GM21526 (cell line): ENCODE data around the gene MYO19.
A peak's percentile ranks its signal among the peaks of the same experiment; 100 is the strongest.

Experiments
- ATAC-seq: cut with Tn5 transposase; IDR thresholded peaks from one replicate; pipeline ENCODE4 v1.9.1; 2021; ENCODE audit warnings: moderate library complexity; ENCODE audit not compliant: unreplicated experiment, low FRiP score

The MYO19 gene

GRCh38 chr17:36534840-36535668 lies at the start of gene MYO19, which contains the start of gene PIGW:
Gene MYO19, minus strand, starts transcription at chr17:36534868. Its CDS starts 2,330 bp downstream, at chr17:36532538.
Gene PIGW, plus strand, starts transcription at chr17:36534987. Its CDS starts 2,115 bp downstream, at chr17:36537102.
- ATAC-seq = peak; percentile 47

DNA sequence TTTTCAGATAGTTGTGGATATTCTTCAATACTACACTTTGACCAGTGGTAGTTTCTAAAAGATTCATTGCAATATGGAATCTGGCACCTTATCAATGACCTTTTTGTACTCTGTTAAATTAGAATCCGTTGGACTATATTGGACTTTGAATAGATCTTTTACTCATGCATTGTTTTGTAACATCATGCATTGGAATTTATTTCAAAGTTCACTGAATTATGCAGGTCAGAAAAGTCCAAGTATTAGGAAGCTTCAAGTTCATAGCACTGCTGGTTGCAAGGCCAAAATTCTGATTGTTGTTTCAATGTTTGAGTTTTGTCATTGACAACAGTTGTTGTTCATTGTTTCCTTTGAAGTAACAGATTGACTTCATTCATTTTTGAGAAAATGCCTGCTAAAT lies 49.1 kb upstream of the MYO19 start:
- no peak for ATAC-seq

- ATAC-seq = no peak
Measured at GRCh38 chr17:36578671-36579070, 44.0 kb upstream of the MYO19 start.

DNA sequence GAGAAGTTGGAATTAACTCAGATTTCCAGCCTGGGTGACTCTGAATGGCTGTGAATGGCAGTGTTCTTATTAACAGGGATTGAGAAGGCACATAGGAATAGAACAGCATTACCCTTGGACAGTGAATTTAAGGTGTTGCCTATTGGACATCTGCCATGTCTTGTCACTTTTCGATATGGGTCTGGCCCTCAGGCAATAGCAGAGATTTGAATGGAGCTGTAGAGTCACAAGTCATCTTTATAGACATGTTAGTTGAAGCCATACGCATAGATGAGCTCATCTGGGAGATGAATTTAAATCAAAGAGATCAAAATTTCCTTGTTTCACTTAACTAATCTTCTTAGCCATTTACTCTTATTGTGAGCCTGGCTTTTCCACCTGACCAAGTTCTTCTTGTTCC lies 42.1 kb upstream of the MYO19 start:
- ATAC-seq = no peak

GRCh38 chr17:36575028-36575427 lies 40.4 kb upstream of the MYO19 start:
- no peak for ATAC-seq

DNA sequence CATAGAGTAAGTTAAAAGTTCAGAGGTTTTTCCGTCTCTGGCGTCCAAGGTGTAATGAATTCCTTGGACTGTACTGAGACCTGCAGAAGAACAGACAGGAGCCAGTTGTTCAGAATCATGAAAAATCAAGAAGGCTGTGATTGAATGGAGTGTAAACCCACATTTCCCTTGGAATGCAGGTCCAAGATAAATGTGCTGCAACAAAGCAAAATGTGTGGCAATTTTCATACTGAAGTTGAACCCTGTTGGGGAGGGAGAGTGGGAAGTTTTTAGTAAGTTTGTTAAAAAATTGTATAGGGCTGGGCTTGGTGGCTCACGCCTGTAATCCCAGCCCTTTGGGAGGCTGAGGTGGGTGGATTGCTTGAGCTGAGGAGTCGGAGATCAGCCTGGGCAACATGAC lies 31.4 kb upstream of the MYO19 start:
- no peak for ATAC-seq

DNA sequence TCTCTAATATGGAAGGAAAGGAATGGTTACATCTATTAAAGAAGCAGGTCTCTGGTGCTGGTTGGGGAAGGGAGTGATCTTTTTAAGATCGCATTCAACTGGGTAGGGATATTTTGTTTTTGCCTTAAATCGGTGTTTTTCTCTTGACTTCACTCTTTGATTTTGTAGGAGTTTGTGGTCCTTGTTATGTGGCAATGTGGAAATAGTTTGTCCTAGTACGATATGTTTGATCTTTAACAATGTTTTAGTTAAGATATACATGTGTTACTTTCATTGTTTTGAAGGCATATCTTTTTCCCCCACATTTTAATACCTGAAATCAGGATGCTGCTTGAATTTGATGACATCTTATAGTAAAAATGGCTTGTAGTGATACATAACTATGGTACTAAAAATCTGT lies 18.8 kb upstream of the MYO19 start:
- no peak for ATAC-seq

GRCh38 chr17:36550491-36551417 lies 16.1 kb upstream of the MYO19 start:
- ATAC-seq = no peak

- no peak for ATAC-seq
Measured at GRCh38 chr17:36547776-36548175, 13.1 kb upstream of the MYO19 start.

GRCh38 chr17:36546418-36547093 lies 11.9 kb upstream of the MYO19 start:
- no peak for ATAC-seq

DNA sequence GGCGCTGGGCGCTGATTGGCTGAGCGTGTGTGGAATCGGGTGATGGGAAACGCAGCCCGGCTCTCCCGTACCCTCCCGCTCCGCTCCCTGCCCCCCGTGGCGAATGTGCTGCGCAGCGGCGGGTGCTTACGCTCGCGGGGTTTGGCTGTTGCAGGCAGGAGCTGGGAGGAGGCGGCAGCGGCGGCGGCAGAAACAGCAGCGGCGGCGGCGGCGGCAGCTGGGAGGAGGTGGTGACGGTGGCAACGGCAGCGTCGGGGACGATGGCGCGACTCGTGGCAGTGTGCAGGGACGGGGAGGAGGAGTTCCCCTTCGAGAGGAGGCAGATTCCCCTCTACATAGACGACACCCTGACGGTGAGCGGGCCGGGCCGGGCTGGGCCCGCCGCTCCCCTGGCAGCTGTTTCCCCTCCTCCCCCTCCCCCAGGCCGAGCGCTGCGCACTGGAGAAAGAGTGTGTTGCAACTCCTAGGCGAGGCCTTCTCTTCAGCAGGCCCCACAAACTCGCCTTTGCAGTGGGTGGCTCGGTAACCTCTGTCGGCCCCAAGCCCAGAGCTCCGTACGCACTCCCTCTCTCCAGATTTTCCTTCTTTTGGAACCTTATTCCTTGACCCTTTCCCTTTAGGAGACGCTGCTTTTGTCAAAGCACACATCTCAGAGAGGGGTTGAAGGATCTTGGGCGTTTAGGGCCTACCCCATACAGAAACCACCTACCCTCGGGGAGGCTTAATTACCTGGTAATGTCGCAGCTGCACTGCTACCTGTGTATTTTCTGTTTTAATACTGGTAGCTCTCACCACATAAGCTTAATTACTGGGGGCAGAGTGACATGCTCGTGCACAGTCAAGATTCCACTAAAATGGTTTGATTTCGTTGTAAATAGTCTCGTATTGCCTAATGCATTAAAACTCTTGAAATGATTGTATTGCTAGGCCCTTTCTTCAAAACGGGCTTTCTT lies 11.1 kb upstream of the MYO19 start:
- ATAC-seq = peak; percentile 55

- no peak for ATAC-seq
Measured at GRCh38 chr17:36545077-36545464, 10.4 kb upstream of the MYO19 start.

DNA sequence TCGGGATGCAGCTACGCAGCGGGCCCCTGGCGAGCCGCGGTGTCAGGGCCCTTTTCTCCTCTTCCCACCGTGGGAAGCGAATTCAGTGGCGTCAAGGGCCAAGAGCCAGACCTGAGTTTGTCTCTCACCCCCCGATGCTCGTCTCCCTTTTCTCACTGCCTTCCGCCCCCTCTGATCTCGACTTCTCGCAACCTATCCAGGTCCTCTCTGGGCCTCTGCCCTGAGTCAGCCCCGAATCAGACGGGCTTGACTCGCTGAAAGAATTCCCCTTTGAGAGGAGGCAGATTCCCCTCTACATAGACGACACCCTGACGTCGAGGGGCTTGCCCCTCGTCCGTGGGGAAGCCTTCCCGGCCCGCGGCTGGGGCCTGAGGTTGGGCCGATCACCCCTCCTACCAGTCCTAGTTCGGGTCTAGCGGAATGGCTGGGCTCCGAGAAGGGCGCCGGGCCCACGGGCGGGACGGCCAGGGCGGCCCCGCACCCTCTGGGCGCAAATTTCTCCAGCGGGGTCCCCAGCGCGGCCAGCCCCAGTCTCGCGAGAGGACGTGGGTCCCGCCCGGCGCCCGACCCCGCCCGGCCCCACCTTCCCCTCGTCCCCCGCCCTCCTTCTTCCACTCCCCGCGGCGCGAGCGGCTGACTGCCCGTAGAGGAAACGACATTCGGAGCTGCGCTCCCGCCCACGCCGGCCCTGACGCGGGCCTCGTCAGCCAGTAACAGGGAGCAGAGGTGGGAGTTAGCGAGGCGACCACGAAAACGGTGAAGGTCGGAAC lies 9.8 kb upstream of the MYO19 start, which contains the start of gene GGNBP2:
Gene GGNBP2, plus strand, starts transcription at position 613 of the 770 bp plus-strand sequence. CDS start 806 bp downstream, outside the sequence.
- peak; percentile 47 for ATAC-seq

DNA sequence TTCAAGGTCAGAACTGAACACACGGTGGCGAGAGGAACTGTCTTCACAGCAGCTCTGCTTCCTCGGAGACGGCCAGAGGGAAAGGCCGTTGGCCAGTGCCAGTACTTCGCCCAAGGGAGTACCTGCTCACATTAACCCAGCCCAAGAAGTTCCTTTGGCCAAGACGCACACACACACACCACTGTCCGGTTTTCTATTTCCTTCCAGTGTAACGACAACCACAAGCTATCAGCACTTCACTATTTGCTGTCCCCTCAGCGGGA lies 9.3 kb upstream of the MYO19 start:
- peak; percentile 6 for ATAC-seq

DNA sequence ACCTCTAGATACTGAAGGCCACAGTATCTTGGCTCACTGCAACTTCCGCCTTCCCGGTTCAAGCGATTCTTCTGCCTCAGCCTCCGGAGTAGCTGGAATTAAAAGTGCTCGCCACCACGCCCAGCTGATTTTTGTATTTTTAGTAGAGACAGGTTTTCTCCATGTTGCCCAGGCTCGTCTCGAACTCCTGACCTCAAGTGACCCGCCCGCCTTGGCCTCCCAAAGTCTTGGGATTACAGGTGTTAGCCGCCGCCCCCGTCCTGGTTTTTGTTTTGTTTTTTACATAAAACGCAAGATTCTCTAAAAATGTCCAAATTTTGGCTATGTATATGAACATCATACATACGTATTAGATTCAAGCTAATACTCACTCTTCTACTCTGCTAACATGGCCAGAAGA lies 8.1 kb upstream of the MYO19 start:
- ATAC-seq = no peak

DNA sequence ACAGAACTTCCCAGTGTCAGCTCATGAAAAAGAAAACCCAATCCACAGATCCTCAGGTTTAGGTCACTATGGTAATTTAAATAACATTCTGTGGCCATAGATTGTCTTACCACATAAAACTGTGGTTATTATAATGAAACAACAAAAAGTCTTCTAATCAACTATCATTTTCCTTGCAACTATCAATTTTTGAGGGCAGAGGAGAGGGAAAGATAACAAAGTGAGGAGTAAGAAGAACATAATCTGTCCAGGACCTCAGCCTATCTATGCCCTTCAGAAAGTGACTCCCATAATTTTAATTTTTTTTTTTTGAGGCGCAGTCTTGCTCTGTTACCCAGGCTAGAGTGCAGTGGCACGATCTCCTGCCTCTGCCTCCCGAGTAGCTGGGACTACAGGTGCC lies 6.0 kb upstream of the MYO19 start:
- ATAC-seq = no peak

- no peak for ATAC-seq
Measured at GRCh38 chr17:36535669-36536081, 1.0 kb upstream of the MYO19 start.

GRCh38 chr17:36533935-36534839 lies 481 bp downstream of the MYO19 start:
- peak; percentile 30 for ATAC-seq
